ENCODE results near the gene CCND1. TPM values are rescaled to one million over a fixed set of nuclear protein-coding genes. Genes with fewer than 3 reads are reported as not detected.

CCND1 gene
- total and polyA plus RNA-seq, 10 of the 15 experiments (the other 5 are each of a cell fraction or from before 2014, with no cell fraction given): 0.09 to 6.6 (median 0.59) TPM; not detected in 2

DNA sequence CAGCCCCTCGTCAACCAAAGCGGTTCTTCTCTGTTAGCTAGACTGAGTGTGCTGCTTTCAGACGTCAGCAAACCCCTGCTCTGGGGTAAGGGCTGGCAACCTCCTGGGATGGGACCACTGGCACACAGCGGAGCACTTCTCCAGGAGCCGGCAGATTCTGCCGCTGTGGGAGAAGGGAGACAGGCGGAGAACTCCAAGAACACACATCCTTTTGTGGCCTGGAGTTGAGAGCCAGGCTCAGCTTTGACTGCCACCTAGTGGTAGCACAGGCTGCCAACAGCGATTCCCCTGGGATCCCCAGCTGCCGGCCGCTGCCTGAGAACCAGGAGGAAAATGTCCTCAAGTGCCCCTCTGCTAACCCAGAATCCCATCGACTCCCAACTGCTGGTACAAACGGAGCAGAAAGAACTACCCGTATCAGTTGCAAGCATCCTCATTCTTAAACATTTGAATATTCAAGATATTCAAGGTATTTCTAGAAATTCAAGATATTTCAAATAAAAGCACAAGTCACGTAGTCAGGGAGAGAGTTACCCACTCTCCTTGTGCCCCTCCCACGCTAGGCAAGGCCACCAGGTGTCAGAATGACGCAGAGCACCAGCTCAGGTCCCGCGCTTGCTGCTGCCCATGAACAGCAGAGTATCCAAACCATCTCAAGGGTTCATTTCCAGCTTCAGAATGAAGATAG, 29.3 kb downstream of the CCND1 start:
- ATAC-seq (peak; percentile 60), DNase-seq (ENCODE audit: low read depth, low spot score) (no peak), FAIRE-seq (peak; percentile 82)
- intact Hi-C loops (cut with micrococcal nuclease; ENCODE audit: unreplicated experiment): loop anchor here (5.0 kb wide), 1 partner anchor 568 kb away; no protein-coding TSS in a partner anchor
- Histone ChIP-seq H3K9ac (ENCODE audit: control insufficient read depth, insufficient read depth, low read length) (no peak overlapping the region), H3K36me3 (ENCODE audit: control insufficient read depth in 2 of 2, insufficient read depth in 2 of 2, low read length in 1 of 2) (peaks cover 4 to 17% of the 10 kb centered on the region in 2 experiments), H3K4me3 (no peak overlapping the region), H3K79me2 (ENCODE audit: control insufficient read depth, insufficient read depth, low read length) (peaks cover 16% of the 10 kb centered on the region), H2AFZ (ENCODE audit: control insufficient read depth, low read depth, low read length) (no peak overlapping the region), H4K20me1 (ENCODE audit: control insufficient read depth, insufficient read depth) (no peaks in the 10 kb centered on the region), H3K27ac (ENCODE audit: control insufficient read depth, insufficient read depth) (no peak overlapping the region), H3K4me2 (ENCODE audit: control insufficient read depth, insufficient read depth) (0 out of 2 replicates have a peak overlapping the region, but pooled peaks have one; percentile 17), H3K4me1 (ENCODE audit: control insufficient read depth, insufficient read depth, low read length) (no peaks in the 10 kb centered on the region; the same call in 1 of the 2 replicates), H3K27me3 (replicated peaks in 1 of 2; ENCODE audit: control insufficient read depth in 2 of 2, insufficient read depth in 2 of 2, low read length in 1 of 2) (no peaks in the 10 kb centered on the region), H3K9me3 (replicated peaks; ENCODE audit: control insufficient read depth, insufficient read depth, low read length) (no peaks in the 10 kb centered on the region)
- SMC1A ChIA-PET (ENCODE audit: uncharacterized antibody, unreplicated experiment): interaction anchor here (1.0 to 2.5 kb wide), 9 partner anchors 9 to 572 kb away, joined by 3 to 15 read pairs (median 4); no protein-coding TSS in a partner anchor
- CTCF ChIA-PET: interaction anchor here (0.6 to 3.9 kb wide), 20 partner anchors 8 to 1086 kb away, joined by 3 to 31 read pairs (median 4); partner anchors contain the start of genes MYEOV and SMIM38
- BruUV-seq (replicated peaks): no TSS peak
- POLR2A ChIA-PET: no interaction called here
- in situ Hi-C loops (cut with MboI): no loop called here
- 49% methylated on average over 18 of the region's 18 CpGs for WGBS (ENCODE audit: insufficient coverage, insufficient replicate concordance, low lambda C conversion rate, missing lambda C conversion rate)
- RAD21 ChIA-PET (ENCODE audit: unreplicated experiment): interaction anchor here (1.0 to 2.9 kb wide), 4 partner anchors 373 to 568 kb away, joined by 3 to 16 read pairs (median 7); no protein-coding TSS in a partner anchor
- TF ChIP-seq RUNX3 (IDR thresholded peaks at IDR 0.05; ENCODE audit: low read length): peak; percentile 18; the same call in 1 of the 2 replicates
- TF ChIP-seq, protein P1, sequence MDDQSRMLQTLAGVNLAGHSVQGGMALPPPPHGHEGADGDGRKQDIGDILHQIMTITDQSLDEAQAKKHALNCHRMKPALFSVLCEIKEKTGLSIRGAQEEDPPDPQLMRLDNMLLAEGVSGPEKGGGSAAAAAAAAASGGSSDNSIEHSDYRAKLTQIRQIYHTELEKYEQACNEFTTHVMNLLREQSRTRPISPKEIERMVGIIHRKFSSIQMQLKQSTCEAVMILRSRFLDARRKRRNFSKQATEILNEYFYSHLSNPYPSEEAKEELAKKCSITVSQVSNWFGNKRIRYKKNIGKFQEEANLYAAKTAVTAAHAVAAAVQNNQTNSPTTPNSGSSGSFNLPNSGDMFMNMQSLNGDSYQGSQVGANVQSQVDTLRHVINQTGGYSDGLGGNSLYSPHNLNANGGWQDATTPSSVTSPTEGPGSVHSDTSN (IDR thresholded peaks at IDR 0.05; ENCODE audit: insufficient replicate concordance, low read depth, low read length): no peak
- TF ChIP-seq, protein P2, sequence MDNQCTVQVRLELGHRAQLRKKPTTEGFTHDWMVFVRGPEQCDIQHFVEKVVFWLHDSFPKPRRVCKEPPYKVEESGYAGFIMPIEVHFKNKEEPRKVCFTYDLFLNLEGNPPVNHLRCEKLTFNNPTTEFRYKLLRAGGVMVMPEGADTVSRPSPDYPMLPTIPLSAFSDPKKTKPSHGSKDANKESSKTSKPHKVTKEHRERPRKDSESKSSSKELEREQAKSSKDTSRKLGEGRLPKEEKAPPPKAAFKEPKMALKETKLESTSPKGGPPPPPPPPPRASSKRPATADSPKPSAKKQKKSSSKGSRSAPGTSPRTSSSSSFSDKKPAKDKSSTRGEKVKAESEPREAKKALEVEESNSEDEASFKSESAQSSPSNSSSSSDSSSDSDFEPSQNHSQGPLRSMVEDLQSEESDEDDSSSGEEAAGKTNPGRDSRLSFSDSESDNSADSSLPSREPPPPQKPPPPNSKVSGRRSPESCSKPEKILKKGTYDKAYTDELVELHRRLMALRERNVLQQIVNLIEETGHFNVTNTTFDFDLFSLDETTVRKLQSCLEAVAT (IDR thresholded peaks at IDR 0.05): no peak
- TF ChIP-seq, protein P3, sequence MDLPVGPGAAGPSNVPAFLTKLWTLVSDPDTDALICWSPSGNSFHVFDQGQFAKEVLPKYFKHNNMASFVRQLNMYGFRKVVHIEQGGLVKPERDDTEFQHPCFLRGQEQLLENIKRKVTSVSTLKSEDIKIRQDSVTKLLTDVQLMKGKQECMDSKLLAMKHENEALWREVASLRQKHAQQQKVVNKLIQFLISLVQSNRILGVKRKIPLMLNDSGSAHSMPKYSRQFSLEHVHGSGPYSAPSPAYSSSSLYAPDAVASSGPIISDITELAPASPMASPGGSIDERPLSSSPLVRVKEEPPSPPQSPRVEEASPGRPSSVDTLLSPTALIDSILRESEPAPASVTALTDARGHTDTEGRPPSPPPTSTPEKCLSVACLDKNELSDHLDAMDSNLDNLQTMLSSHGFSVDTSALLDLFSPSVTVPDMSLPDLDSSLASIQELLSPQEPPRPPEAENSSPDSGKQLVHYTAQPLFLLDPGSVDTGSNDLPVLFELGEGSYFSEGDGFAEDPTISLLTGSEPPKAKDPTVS (IDR thresholded peaks at IDR 0.05; ENCODE audit: low read depth, low read length): no peak
- TF ChIP-seq TCF12 (IDR thresholded peaks at IDR 0.05; ENCODE audit: low read depth, low read length): peak; percentile 60; the same call in 1 of the 2 replicates
- peak; percentile 34; the same call in 1 of the 2 replicates for TF ChIP-seq BACH1 (IDR thresholded peaks at IDR 0.05; ENCODE audit: borderline replicate concordance)
- 0 out of 2 replicates have a peak, but pooled peaks have one; percentile 50 for TF ChIP-seq LARP7 (IDR thresholded peaks at IDR 0.05)
- no peak for TF ChIP-seq ZNF622 (IDR thresholded peaks at IDR 0.05)
- TF ChIP-seq, protein P4, sequence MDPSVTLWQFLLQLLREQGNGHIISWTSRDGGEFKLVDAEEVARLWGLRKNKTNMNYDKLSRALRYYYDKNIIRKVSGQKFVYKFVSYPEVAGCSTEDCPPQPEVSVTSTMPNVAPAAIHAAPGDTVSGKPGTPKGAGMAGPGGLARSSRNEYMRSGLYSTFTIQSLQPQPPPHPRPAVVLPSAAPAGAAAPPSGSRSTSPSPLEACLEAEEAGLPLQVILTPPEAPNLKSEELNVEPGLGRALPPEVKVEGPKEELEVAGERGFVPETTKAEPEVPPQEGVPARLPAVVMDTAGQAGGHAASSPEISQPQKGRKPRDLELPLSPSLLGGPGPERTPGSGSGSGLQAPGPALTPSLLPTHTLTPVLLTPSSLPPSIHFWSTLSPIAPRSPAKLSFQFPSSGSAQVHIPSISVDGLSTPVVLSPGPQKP (IDR thresholded peaks at IDR 0.05; ENCODE audit: low read depth, low read length): 0 out of 2 replicates have a peak, but pooled peaks have one; percentile 20
- TF ChIP-seq SMC3 (IDR thresholded peaks at IDR 0.05; ENCODE audit: borderline replicate concordance, low read length): peak; percentile 58; the same call in 1 of the 2 replicates
- TF ChIP-seq, protein P5, sequence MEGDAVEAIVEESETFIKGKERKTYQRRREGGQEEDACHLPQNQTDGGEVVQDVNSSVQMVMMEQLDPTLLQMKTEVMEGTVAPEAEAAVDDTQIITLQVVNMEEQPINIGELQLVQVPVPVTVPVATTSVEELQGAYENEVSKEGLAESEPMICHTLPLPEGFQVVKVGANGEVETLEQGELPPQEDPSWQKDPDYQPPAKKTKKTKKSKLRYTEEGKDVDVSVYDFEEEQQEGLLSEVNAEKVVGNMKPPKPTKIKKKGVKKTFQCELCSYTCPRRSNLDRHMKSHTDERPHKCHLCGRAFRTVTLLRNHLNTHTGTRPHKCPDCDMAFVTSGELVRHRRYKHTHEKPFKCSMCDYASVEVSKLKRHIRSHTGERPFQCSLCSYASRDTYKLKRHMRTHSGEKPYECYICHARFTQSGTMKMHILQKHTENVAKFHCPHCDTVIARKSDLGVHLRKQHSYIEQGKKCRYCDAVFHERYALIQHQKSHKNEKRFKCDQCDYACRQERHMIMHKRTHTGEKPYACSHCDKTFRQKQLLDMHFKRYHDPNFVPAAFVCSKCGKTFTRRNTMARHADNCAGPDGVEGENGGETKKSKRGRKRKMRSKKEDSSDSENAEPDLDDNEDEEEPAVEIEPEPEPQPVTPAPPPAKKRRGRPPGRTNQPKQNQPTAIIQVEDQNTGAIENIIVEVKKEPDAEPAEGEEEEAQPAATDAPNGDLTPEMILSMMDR (IDR thresholded peaks at IDR 0.05 in 2 of 3, conservative IDR thresholded peaks at IDR 0.05 in 1 of 3; ENCODE audit: control insufficient read depth in 2 of 3, extremely low read depth in 1 of 3, insufficient read depth in 1 of 3, low read depth in 3 of 3, low read length in 3 of 3): peak; percentile 92 to 95 (median 93); a peak in 5 of 6 replicates
- TF ChIP-seq IRF4 (IDR thresholded peaks at IDR 0.05; ENCODE audit: low read depth, low read length): 0 out of 2 replicates have a peak, but pooled peaks have one; percentile 26
- peak; percentile 99 for TF ChIP-seq MEF2B (IDR thresholded peaks at IDR 0.05; ENCODE audit: partially characterized antibody, poor library complexity, severe bottlenecking)
- peak; percentile 16 to 32; a peak in 3 of 4 replicates for TF ChIP-seq IKZF2 (IDR thresholded peaks at IDR 0.05)
- peak; percentile 58; the same call in 1 of the 2 replicates for TF ChIP-seq RB1 (IDR thresholded peaks at IDR 0.05; ENCODE audit: borderline replicate concordance)
